ENCODE measurements around the gene SF3A2. TPM values are rescaled to one million over a fixed set of nuclear protein-coding genes. Genes with fewer than 3 reads are reported as not detected.

SF3A2 gene
- total and polyA plus RNA-seq, 10 of the 15 experiments (the other 5 are each of a cell fraction or from before 2014, with no cell fraction given): 0.33 to 143 (median 30.6) TPM

- Histone ChIP-seq H3K79me2 (ENCODE audit: control insufficient read depth, insufficient read depth, low read length) (peaks cover 29% of the 10 kb centered on the region), H3K9me3 (replicated peaks; ENCODE audit: control insufficient read depth, insufficient read depth, low read length) (peaks cover 10% of the 10 kb centered on the region; the same call in 2 of the 3 replicates), H3K4me1 (ENCODE audit: control insufficient read depth, insufficient read depth, low read length) (peaks cover 11% of the 10 kb centered on the region), H3K9ac (ENCODE audit: control insufficient read depth, insufficient read depth, low read length) (no peak overlapping the region), H3K36me3 (ENCODE audit: control insufficient read depth in 2 of 2, insufficient read depth in 2 of 2, low read length in 1 of 2) (peaks cover 22 to 78% of the 10 kb centered on the region in 2 experiments; a peak in 3 of 4 replicates), H3K4me2 (ENCODE audit: control insufficient read depth, insufficient read depth) (no peak overlapping the region), H3K27me3 (replicated peaks in 1 of 2; ENCODE audit: control insufficient read depth in 2 of 2, insufficient read depth in 2 of 2, low read length in 1 of 2) (no peaks in the 10 kb centered on the region), H3K27ac (ENCODE audit: control insufficient read depth, insufficient read depth) (no peak overlapping the region), H3K4me3 (no peak overlapping the region), H2AFZ (ENCODE audit: control insufficient read depth, low read depth, low read length) (no peak overlapping the region), H4K20me1 (ENCODE audit: control insufficient read depth, insufficient read depth) (no peaks in the 10 kb centered on the region; the same call in 1 of the 2 replicates)
- intact Hi-C loops (cut with micrococcal nuclease; ENCODE audit: unreplicated experiment): no loop called here
- in situ Hi-C loops (cut with MboI): no loop called here
- ChIA-PET RAD21 (ENCODE audit: unreplicated experiment) (no interaction called here), SMC1A (ENCODE audit: uncharacterized antibody, unreplicated experiment) (no interaction called here), POLR2A (no interaction called here), CTCF (interaction anchor here (1.0 kb wide), 1 partner anchor 19 kb away, joined by 3 read pairs; no protein-coding TSS in a partner anchor)
- no peak for FAIRE-seq
- BruUV-seq (replicated peaks): no TSS peak
- WGBS (ENCODE audit: insufficient coverage, insufficient replicate concordance, low lambda C conversion rate, missing lambda C conversion rate): 97% methylated on average over 34 of the region's 37 CpGs
- ATAC-seq: no peak
- DNase-seq (ENCODE audit: low read depth, low spot score): no peak
- TF ChIP-seq ESRRA (IDR thresholded peaks at IDR 0.05; ENCODE audit: low read length): no peak
- no peak for TF ChIP-seq SREBF1 (IDR thresholded peaks at IDR 0.05; ENCODE audit: low read length)
- no peak for TF ChIP-seq ZNF274 (IDR thresholded peaks at IDR 0.05; ENCODE audit: insufficient read depth, insufficient read length)
- TF ChIP-seq MYC (IDR thresholded peaks at IDR 0.05; ENCODE audit: insufficient read depth, insufficient read length, insufficient replicate concordance, low read length, severe bottlenecking): no peak
- TF ChIP-seq FOXK2 (IDR thresholded peaks at IDR 0.05): no peak
- no peak for TF ChIP-seq REST (IDR thresholded peaks at IDR 0.05; ENCODE audit: low read depth, low read length)
- no peak for TF ChIP-seq NFYA (IDR thresholded peaks at IDR 0.05; ENCODE audit: borderline replicate concordance, low read depth, low read length)
- TF ChIP-seq PKNOX1 (IDR thresholded peaks at IDR 0.05): no peak
- no peak for TF ChIP-seq NBN (IDR thresholded peaks at IDR 0.05)
- TF ChIP-seq STAT3 (IDR thresholded peaks at IDR 0.05; ENCODE audit: low read depth, low read length): no peak
- no peak for TF ChIP-seq EP300 (IDR thresholded peaks at IDR 0.05; ENCODE audit: borderline replicate concordance in 1 of 2, control insufficient read depth in 1 of 2, low read depth in 2 of 2, low read length in 2 of 2)
- no peak for TF ChIP-seq IRF4 (IDR thresholded peaks at IDR 0.05; ENCODE audit: low read depth, low read length)
- no peak for TF ChIP-seq TARDBP (IDR thresholded peaks at IDR 0.05; ENCODE audit: borderline replicate concordance)
Observed at GRCh38 chr19:2190848-2191455, 45.7 kb upstream of the SF3A2 start.
